IPS DF 6.9 (cell line): ENCODE data around the gene RAB34.

ENCODE experiments used
- DNase-seq: peaks from one replicate; pipeline ENCODE4 v3.0.0-alpha.2; 2013; ENCODE audit warnings: low read depth, low spot score
- H3K27ac ChIP-seq: one replicate; pipeline ENCODE4 v1.5.1; 2013; ENCODE audit warnings: low read length, control low read depth
- H3K27me3 ChIP-seq: 2 replicates; pipeline ENCODE4 v1.6.1; 2013; ENCODE audit warnings: mild to moderate bottlenecking, low read length; ENCODE audit not compliant: control insufficient read depth, insufficient read depth
- H3K36me3 ChIP-seq: 2 replicates; pipeline ENCODE4 v1.6.1; 2013; ENCODE audit warnings: low read length; ENCODE audit not compliant: control insufficient read depth, insufficient read depth
- H3K4me1 ChIP-seq: 2 replicates; pipeline ENCODE4 v1.6.1; 2013; ENCODE audit warnings: low read length; ENCODE audit not compliant: control insufficient read depth, insufficient read depth
- H3K4me3 ChIP-seq: 2 replicates; pipeline ENCODE4 v1.5.1; 2013; ENCODE audit warnings: mild to moderate bottlenecking, low read length
- H3K9me3 ChIP-seq: 2 replicates; pipeline ENCODE4 v1.6.1; 2013; ENCODE audit warnings: low read length, inconsistent platforms; ENCODE audit not compliant: control insufficient read depth, insufficient read depth
- WGBS: extraction: QIAGEN DNeasy Blood & Tissue Kit; methylation state at CpG from one replicate; pipeline ENCODE4 v1.1.7; 2013; ENCODE audit warnings: mixed read lengths, missing lambda C conversion rate; ENCODE audit not compliant: insufficient read length, insufficient coverage; 5-methylcytosine and 5-hydroxymethylcytosine counted together

The RAB34 gene

DNA sequence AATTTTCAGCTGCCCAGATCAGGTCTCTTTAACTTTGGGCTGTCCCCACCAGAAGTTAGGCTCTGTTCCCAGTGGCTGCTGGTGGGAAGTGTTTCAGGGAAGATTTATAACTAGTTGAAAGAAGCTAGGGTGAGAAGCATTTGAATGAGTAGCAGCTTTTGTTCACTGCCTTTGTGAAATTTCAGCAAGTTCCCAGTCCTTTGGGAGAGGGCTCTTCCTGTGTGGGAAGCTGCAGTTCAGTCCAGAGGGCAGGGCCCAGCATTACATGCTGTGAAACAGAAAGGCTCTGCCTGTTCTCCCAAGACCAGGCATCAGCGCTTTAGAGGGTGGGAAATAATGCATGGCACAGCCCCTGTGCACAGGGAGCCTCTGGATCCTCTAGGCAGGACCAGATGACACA, 23.8 kb downstream of the RAB34 start:
- Histone ChIP-seq H3K9me3 (no peaks in the 10 kb centered on the region), H3K27me3 (no peaks in the 10 kb centered on the region), H3K36me3 (peaks cover 46% of the 10 kb centered on the region), H3K27ac (no peak overlapping the region), H3K4me3 (no peak overlapping the region), H3K4me1 (no peaks in the 10 kb centered on the region)
- no peak for DNase-seq
- WGBS: no CpG with 5 or more reads among the region's 1 CpG

DNA sequence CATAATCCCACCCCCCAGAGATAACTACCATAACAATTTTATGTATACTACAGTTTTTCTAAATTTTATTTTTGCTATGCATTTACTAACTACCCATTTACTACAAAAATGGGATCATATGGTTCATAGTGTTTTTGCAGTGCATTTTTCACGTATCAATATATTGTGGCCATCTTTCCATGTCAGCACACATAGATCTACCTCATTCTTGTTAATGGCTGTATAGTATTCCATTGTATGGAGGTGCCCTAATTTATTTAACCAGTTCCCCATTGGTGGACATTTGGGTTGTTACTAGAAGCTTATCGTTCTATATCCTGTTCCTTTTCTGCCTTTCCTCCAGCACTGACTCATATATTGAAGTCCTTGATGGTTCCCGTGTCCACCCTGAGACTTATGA, 28.7 kb downstream of the RAB34 start:
- H3K4me3 ChIP-seq: no peak overlapping the region
- no CpG with 5 or more reads among the region's 3 CpGs for WGBS
- H3K4me1 ChIP-seq: no peaks in the 10 kb centered on the region
- no peaks in the 10 kb centered on the region for H3K9me3 ChIP-seq
- H3K27me3 ChIP-seq: no peaks in the 10 kb centered on the region
- H3K36me3 ChIP-seq: peaks cover 41% of the 10 kb centered on the region
- no peak overlapping the region for H3K27ac ChIP-seq
- DNase-seq: no peak

DNA sequence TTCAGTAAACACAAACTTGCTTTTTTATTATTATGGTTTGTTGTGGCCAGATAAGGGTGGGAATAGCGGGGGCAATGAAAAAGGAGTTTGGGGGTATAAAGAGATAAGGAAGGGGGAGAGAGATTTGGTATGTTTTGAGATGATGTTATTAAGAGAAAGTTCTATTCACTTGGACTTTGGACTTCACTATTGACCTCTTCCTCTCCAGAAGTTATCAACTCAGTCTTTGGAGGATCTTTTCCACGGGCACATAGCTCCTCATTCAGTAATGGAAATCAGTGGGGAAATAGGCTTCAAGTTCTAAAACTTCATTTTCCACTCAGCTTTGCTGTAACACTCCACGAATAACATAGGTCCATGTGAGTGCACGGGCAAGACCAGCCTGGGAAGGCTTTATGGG, 29.2 kb downstream of the RAB34 start:
- Histone ChIP-seq H3K9me3 (no peaks in the 10 kb centered on the region), H3K4me1 (no peaks in the 10 kb centered on the region), H3K4me3 (no peak overlapping the region), H3K27me3 (no peaks in the 10 kb centered on the region), H3K36me3 (peaks cover 38% of the 10 kb centered on the region), H3K27ac (no peak overlapping the region)
- 100% methylated on average over 1 of the region's 4 CpGs for WGBS
- DNase-seq: no peak

DNA sequence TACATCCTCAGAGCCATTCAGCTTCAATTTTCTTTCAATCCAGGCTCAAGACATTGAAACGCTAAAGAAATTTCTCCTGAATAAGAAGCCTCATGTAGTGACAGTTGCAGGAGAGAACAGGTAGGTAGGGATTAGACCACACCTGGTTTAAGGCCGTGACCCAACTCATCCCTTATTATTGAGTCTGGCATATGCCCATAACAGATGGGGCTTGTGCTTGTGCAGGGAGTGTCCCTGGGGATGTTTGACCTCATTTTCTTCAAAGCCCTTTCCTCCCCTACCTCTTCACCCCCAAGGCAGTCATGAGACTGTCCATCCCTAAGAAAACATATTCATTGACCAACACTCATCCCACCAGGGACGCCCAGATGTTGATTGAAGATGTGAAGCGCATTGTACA, 31.4 kb downstream of the RAB34 start:
- WGBS: no CpG with 5 or more reads among the region's 4 CpGs
- no peak for DNase-seq

DNA sequence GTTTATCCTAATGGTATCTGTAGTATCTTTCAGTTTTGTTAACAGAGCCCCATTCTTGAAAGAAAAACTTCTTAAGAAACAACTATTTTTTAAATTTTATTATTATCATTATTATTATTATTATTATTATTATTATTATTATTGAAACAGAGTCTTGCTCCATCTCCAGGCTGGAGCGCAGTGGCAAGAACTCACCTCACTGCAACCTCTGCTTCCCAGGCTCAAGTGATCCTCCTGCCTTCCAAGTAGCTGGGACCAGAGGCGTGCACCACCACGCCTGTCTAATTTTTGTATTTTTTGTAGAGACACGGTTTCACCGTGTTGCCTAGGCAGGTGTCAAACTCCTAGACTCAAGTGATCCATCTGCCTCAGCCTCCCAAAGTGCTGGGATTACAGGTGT, 32.3 kb downstream of the RAB34 start:
- no peaks in the 10 kb centered on the region for H3K27me3 ChIP-seq
- DNase-seq: no peak
- H3K9me3 ChIP-seq: no peaks in the 10 kb centered on the region
- H3K4me1 ChIP-seq: no peaks in the 10 kb centered on the region
- no CpG with 5 or more reads among the region's 5 CpGs for WGBS
- peaks cover 57% of the 10 kb centered on the region for H3K36me3 ChIP-seq
- no peak overlapping the region for H3K4me3 ChIP-seq
- H3K27ac ChIP-seq: no peak overlapping the region

More for the DNA sequence above, 31.4 kb downstream of the RAB34 start:
- peaks cover 60% of the 10 kb centered on the region for H3K36me3 ChIP-seq
- no peak overlapping the region for H3K4me3 ChIP-seq
- H3K27me3 ChIP-seq: no peaks in the 10 kb centered on the region
- H3K27ac ChIP-seq: no peak overlapping the region
- no peaks in the 10 kb centered on the region for H3K9me3 ChIP-seq
- no peaks in the 10 kb centered on the region for H3K4me1 ChIP-seq

DNA sequence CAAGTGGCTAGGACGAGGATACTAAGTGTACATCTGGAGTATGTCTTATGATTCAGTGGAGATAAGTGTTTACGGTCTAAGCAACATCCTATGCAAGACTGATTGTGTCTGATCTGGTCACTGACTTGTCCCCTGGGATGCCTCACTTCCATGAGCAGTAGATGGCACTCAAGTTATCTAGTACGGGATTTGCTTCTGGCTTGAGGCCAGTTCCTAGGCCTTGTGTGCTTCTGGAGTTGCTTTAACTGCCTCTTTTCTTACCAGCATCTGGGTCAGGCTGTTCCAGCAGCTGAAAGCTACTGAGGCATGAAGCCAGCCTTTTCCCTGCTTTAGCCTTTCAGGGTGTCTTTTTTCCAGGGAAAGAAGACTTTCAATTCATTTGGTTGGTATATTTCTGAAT, 32.7 kb downstream of the RAB34 start:
- no peak for DNase-seq
- no peaks in the 10 kb centered on the region for H3K9me3 ChIP-seq
- WGBS: no CpG with 5 or more reads among the region's 3 CpGs
- peaks cover 57% of the 10 kb centered on the region for H3K36me3 ChIP-seq
- no peaks in the 10 kb centered on the region for H3K27me3 ChIP-seq
- H3K27ac ChIP-seq: no peak overlapping the region
- no peak overlapping the region for H3K4me3 ChIP-seq
- H3K4me1 ChIP-seq: no peaks in the 10 kb centered on the region

DNA sequence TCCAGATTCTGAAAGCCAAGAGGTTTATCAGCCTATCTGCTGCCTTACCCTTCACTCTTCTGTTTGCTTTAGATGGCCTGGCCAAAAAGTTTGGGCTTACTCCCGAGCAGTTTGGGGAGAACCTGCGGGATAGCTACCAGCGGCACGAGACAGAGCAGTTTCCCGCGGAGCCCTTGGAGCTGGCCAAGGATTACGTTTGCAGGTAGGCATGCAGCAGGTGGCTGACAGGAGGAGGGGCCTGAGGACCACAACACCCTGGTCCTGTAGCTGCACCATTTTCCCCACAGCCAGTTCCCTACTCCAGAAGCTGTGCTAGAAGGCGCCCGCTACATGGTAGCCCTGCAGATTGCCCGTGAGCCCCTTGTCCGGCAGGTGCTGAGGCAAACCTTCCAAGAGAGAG, 35.0 kb downstream of the RAB34 start:
- WGBS: no CpG with 5 or more reads among the region's 11 CpGs
- DNase-seq: no peak
- H3K9me3 ChIP-seq: no peaks in the 10 kb centered on the region
- no peak overlapping the region for H3K27ac ChIP-seq
- no peak overlapping the region for H3K4me3 ChIP-seq
- H3K4me1 ChIP-seq: no peaks in the 10 kb centered on the region
- H3K27me3 ChIP-seq: no peaks in the 10 kb centered on the region
- H3K36me3 ChIP-seq: peaks cover 63% of the 10 kb centered on the region

DNA sequence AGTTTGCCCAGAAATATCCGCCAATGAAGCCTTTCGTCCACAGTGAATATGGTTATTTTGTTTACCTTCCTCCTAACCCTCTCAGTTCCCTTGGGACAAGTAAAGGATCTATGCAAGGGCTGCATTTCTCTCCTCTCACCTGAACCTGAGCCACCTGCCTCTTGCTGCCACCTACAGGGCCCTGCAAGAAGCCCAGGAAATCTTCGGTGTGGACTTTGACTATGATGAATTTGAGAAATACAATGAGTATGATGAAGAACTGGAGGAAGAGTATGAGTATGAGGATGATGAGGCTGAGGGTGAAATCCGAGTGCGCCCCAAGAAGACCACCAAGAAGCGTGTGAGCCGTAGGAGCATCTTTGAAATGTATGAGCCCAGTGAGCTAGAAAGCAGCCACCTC, 41.7 kb downstream of the RAB34 start:
- no peaks in the 10 kb centered on the region for H3K9me3 ChIP-seq
- no peaks in the 10 kb centered on the region for H3K4me1 ChIP-seq
- WGBS: no CpG with 5 or more reads among the region's 7 CpGs
- no peak for DNase-seq
- H3K36me3 ChIP-seq: peaks cover 50% of the 10 kb centered on the region
- no peak overlapping the region for H3K27ac ChIP-seq
- H3K27me3 ChIP-seq: no peaks in the 10 kb centered on the region
- no peak overlapping the region for H3K4me3 ChIP-seq

DNA sequence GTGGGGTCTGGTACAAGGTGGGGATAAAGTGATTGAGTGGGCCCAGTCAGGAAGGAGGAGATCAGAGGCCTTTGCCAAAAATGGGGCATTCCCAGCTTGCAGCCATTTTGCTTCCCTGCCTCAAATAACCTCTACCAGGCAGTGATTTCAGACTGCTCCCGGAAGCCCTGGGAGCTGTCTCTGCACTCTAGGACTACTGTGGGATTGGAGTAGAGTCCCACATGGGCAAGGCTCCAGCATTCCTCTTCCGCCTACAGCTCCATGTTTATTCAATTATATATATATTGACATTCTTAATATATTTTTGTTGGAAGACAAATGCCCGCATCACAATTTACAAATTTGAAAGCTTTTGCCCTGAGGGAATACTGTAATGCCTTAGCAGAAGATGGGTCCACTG, 42.2 kb downstream of the RAB34 start:
- H3K9me3 ChIP-seq: no peaks in the 10 kb centered on the region
- DNase-seq: no peak
- no peak overlapping the region for H3K27ac ChIP-seq
- H3K4me3 ChIP-seq: no peak overlapping the region
- H3K4me1 ChIP-seq: no peaks in the 10 kb centered on the region
- H3K36me3 ChIP-seq: peaks cover 50% of the 10 kb centered on the region
- H3K27me3 ChIP-seq: no peaks in the 10 kb centered on the region
- no CpG with 5 or more reads among the region's 3 CpGs for WGBS

DNA sequence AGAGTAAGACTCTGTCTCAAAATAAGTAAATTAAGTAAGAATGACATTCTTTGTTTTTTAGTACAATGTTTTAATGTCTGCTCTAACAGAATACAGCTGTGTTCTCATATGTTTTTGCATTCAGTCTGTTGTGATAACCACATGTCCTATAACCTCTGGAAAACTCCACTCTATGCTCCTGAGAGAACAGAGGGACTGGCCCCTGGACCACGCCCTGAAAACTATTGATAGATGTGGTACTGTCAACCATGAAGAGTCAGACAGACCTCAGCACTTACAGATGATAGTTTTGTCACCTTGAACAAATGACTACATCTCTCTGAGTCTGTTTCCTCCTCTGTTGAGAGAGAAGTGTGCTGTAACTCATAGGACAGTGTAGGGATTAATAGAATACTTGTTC, 47.8 kb downstream of the RAB34 start:
- WGBS: no CpG with 5 or more reads among the region's 1 CpG
- Histone ChIP-seq H3K27me3 (no peaks in the 10 kb centered on the region), H3K36me3 (peaks cover 20% of the 10 kb centered on the region)

DNA sequence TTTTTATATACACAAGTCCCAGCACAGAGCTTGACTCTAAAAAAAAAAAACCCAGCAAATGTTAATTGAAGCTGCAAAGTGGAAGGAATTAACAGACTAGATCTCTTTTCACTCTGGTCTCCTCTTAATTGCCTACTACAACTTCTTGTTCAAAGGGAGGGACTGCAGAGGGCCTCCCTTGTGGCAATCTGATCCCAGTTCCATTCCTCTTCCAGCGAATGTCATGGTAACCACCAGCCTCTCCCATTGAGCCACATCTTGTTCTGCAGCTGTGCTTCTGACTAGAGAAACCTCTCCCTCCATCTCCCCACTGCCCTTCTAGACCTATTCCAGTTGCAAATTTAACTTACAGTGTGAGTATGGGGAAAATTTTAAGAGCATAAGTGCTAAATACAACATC, 49.8 kb downstream of the RAB34 start:
- Histone ChIP-seq H3K27ac (no peak overlapping the region), H3K4me3 (no peak overlapping the region), H3K27me3 (no peaks in the 10 kb centered on the region), H3K9me3 (no peaks in the 10 kb centered on the region), H3K4me1 (no peaks in the 10 kb centered on the region), H3K36me3 (peaks cover 3% of the 10 kb centered on the region; the same call in 1 of the 2 replicates)
- no peak for DNase-seq
- WGBS: no CpG with 5 or more reads among the region's 1 CpG

More for the DNA sequence above, 47.8 kb downstream of the RAB34 start:
- Histone ChIP-seq H3K27ac (no peak overlapping the region), H3K4me3 (no peak overlapping the region), H3K4me1 (no peaks in the 10 kb centered on the region), H3K9me3 (no peaks in the 10 kb centered on the region)
- no peak for DNase-seq
